GM18951 (cell line): Measurements from ENCODE around the gene ACAP3.

ENCODE experiments used
- POLR2A ChIP-seq: IDR thresholded peaks from 4 replicates; pipeline ENCODE4 v1.6.1; 2011; ENCODE audit warnings: mild to moderate bottlenecking; ENCODE audit not compliant: insufficient read length, insufficient read depth; ENCODE audit errors: extremely low read depth
- in situ Hi-C: fragments of 300-500 bp; cut with MboI; formaldehyde crosslinking; loops from one replicate; pipeline ENCODE4 v1.12.0; 2022; ENCODE audit warnings: low sequenced_read_pairs, mixed read lengths, inconsistent platforms; ENCODE audit not compliant: unreplicated experiment

ACAP3 gene

GRCh38 chr1:1302951-1303509 lies 4.7 kb downstream of the ACAP3 start:
- TF ChIP-seq POLR2A = no peak

DNA sequence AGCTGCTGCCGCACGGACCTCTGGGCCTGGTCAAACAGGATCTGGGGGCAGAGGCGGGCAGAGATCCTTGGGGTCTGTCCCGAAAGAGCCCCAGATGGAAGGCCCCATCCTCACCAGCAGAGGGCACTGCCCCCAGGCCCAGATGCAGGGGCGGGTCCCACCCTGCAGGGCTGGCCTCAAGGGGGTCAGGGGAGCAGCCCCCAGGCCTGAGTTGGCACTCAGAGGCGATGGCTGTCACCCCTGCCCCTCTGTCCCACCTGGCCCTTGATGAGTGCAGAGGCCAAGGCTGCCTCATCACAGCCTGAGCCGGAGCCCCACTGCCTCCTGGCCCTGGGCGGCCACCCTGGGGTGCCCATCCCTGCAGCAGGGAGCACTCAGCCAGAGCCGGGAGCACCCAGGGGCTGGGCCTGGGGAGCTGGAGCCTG lies 5.7 kb downstream of the ACAP3 start:
- in situ Hi-C loops = no loop called here
- no peak for TF ChIP-seq POLR2A

More at GRCh38 chr1:1302951-1303509, 4.7 kb downstream of the ACAP3 start:
- in situ Hi-C loops = no loop called here

DNA sequence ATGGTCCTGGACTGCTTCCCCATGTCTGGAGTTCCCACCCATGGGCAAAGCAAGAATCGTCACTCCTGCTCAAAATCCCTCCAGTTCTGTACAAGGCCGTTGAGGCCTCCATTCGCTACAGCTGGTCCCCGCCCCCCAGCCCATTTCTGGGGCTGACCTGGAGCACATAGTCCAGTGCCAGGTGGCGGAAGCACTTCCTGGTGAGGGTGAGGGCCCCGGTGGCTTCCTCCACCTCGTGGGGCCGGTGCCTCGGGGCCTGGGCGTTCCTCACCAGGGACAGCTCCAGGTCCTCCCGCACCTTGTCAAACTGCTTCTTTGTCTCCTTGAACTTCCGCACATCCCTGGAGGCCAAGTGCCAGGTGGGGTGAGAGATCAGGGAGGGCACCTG lies 7.4 kb downstream of the ACAP3 start:
- no peak for TF ChIP-seq POLR2A
- in situ Hi-C loops = no loop called here

- no peak for TF ChIP-seq POLR2A
- in situ Hi-C loops = no loop called here
Observed at GRCh38 chr1:1299686-1300351, 7.9 kb downstream of the ACAP3 start.

- no peak for TF ChIP-seq POLR2A
- in situ Hi-C loops = no loop called here
Observed at GRCh38 chr1:1298861-1299685, 8.7 kb downstream of the ACAP3 start.

- in situ Hi-C loops = no loop called here
- TF ChIP-seq POLR2A = no peak
Observed at GRCh38 chr1:1297802-1298424, 9.8 kb downstream of the ACAP3 start.

- no peak for TF ChIP-seq POLR2A
- in situ Hi-C loops = no loop called here
Observed at GRCh38 chr1:1296070-1297061, 11.4 kb downstream of the ACAP3 start.

DNA sequence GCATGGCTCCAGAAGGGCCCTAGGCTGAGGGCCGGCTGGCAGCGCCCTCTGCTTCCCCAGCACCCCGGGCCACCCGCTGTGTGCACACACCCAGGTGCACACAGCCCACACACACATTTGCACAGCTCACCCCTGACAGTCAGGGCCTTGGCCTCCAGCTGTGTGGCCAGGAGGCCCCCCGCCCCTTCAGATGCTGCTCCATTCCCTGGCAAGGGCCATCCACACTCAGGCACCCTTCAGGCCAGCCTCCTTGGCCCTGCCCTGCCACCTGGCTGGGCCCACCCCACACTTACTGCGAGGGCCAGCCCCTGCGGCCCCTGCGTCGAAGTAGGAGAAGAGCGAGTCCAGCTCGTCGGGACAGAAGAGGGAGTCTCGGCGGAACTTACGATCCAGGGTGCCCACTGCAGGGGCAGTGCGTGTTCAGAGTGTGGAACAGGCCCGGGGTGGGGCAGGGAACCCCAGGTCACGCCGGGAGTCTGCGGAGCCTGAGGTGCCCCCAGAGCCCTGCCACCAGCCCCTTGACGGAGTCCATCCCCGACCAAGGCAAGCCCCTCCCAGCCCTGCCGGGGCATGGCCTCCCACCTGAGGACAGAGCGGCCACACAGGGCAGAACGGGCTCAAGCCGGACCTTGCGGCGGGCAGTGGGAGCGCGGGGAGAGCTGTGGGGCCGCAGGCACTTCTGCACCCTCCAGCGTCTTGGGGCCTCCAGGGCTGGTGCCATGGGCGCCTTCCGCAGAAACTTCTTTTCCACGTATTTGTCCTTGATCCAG lies 12.4 kb downstream of the ACAP3 start:
- in situ Hi-C loops = no loop called here

GRCh38 chr1:1294250-1294890 lies 13.4 kb downstream of the ACAP3 start:
- no peak for TF ChIP-seq POLR2A
- in situ Hi-C loops = no loop called here

More for the DNA sequence above, 12.4 kb downstream of the ACAP3 start:
- TF ChIP-seq POLR2A = no peak

DNA sequence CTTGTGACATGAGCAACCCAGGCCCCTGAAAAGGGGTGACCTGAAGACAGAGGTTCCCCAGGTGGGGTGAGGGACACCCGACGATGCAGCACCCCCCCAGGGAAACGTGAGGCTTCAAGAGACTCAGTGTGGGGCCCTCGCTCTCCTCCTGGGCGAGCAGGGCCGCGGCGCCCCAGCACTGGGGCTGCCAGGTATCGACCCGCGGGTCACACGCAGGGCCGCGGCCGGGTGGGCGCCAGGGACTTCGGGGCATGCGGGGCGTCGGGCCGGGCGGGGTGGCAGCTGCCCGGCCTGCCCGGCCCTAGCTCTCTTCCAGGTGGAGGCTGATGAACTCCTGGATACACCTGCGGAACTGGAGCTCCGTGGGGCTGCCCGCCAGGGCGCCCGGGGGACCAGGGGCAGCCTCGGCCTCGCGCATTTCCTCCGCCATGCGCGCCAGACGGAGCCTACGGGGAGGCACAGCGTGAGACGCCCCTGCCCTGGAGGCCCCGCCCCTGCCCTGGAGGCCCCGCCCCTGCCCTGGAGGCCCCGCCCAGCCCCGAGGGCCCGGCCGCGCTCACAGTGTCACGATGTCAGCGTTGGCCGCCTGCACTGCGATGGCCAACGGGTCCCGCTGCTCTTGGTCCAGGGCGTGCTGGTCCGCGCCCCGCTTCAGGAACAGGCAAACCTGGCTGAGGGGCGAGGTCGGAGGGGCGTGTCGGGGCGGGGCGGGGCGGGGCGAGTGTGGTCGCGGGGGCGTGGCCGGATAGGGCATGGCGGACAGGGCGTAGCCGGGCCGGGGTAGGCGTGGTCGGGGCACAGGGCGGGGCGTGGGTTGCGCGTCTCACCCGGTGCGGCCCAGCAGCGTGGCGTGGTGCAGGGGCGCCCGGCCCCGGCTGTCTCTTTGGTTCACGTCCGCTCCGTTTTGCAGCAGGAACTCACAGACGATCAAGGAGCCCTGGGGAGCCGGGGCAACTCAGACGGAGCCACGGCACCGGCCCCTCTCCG lies 14.2 kb downstream of the ACAP3 start:
- no peak for TF ChIP-seq POLR2A
- in situ Hi-C loops = no loop called here
